Measurements from ENCODE around the gene ZNF260.

ZNF260 gene

GRCh38 chr19:36527341-36527740 is 730 bp downstream of the ZNF260 start:
- no peaks in the 10 kb centered on the region for H3K27me3 ChIP-seq (ENCODE audit: insufficient read depth, low read length, poor library complexity)
- peak overlapping the region; percentile 100 for H3K9ac ChIP-seq (ENCODE audit: low read length)
- no peak overlapping the region for H2BK120ac ChIP-seq (ENCODE audit: low read depth, low read length)
- no peak overlapping the region for H2AK5ac ChIP-seq (ENCODE audit: low read length)
- no CpG with 5 or more reads among the region's 5 CpGs for WGBS (ENCODE audit: extremely low coverage, insufficient coverage, low lambda C conversion rate)
- peak overlapping the region; percentile 80 for H3K56ac ChIP-seq (ENCODE audit: low read length)
- H4K8ac ChIP-seq (ENCODE audit: low read depth, low read length), result no peak overlapping the region
- H2BK5ac ChIP-seq (ENCODE audit: low read length), result no peak overlapping the region
- peaks cover 6% of the 10 kb centered on the region for H3K36me3 ChIP-seq (ENCODE audit: control insufficient read depth, insufficient read depth, low read length)
- no peak overlapping the region for H4K5ac ChIP-seq (ENCODE audit: low read length)
- peaks cover 7% of the 10 kb centered on the region for H3K79me1 ChIP-seq (ENCODE audit: low read length)
- H3K18ac ChIP-seq (ENCODE audit: low read length), result no peak overlapping the region
- H3K27ac ChIP-seq (ENCODE audit: low read depth, low read length), result no peak overlapping the region
- peaks cover 35% of the 10 kb centered on the region for H3K79me2 ChIP-seq (ENCODE audit: control insufficient read depth, insufficient read depth, low read length)
- H3K4ac ChIP-seq (ENCODE audit: low read depth, low read length), result no peak overlapping the region
- H2BK15ac ChIP-seq (replicated peaks; ENCODE audit: low read depth), result no peak overlapping the region
- peak overlapping the region; percentile 56 for H3K4me2 ChIP-seq (ENCODE audit: low read length)
- H3K23ac ChIP-seq (ENCODE audit: low read length), result no peak overlapping the region
- peak; percentile 30 for DNase-seq
- H3K4me3 ChIP-seq (ENCODE audit: low read length), result peak overlapping the region; percentile 98
- peaks cover 4% of the 10 kb centered on the region for H3K4me1 ChIP-seq (ENCODE audit: control insufficient read depth, low read depth, low read length)

- Histone ChIP-seq H3K4me1 (ENCODE audit: control insufficient read depth, low read depth, low read length) (peaks cover 4% of the 10 kb centered on the region), H3K18ac (ENCODE audit: low read length) (no peak overlapping the region), H3K27me3 (ENCODE audit: insufficient read depth, low read length, poor library complexity) (no peaks in the 10 kb centered on the region), H4K5ac (ENCODE audit: low read length) (no peak overlapping the region), H3K9ac (ENCODE audit: low read length) (peak overlapping the region; percentile 18), H3K4me3 (ENCODE audit: low read length) (peak overlapping the region; percentile 5), H2BK15ac (replicated peaks; ENCODE audit: low read depth) (no peak overlapping the region), H2BK120ac (ENCODE audit: low read depth, low read length) (no peak overlapping the region), H3K27ac (ENCODE audit: low read depth, low read length) (no peak overlapping the region), H2AK5ac (ENCODE audit: low read length) (no peak overlapping the region), H3K36me3 (ENCODE audit: control insufficient read depth, insufficient read depth, low read length) (peaks cover 6% of the 10 kb centered on the region), H3K79me2 (ENCODE audit: control insufficient read depth, insufficient read depth, low read length) (peaks cover 38% of the 10 kb centered on the region), H3K4ac (ENCODE audit: low read depth, low read length) (no peak overlapping the region), H3K23ac (ENCODE audit: low read length) (no peak overlapping the region), H3K79me1 (ENCODE audit: low read length) (peaks cover 7% of the 10 kb centered on the region), H4K8ac (ENCODE audit: low read depth, low read length) (no peak overlapping the region), H2BK5ac (ENCODE audit: low read length) (no peak overlapping the region), H3K4me2 (ENCODE audit: low read length) (peak overlapping the region; percentile 13), H3K56ac (ENCODE audit: low read length) (no peak overlapping the region)
- no peak for DNase-seq
- no CpG with 5 or more reads among the region's 5 CpGs for WGBS (ENCODE audit: extremely low coverage, insufficient coverage, low lambda C conversion rate)
Measured at GRCh38 chr19:36526581-36526980, 1.5 kb downstream of the ZNF260 start.

GRCh38 chr19:36524617-36525016 is 3.5 kb downstream of the ZNF260 start:
- Histone ChIP-seq H3K79me1 (ENCODE audit: low read length) (peaks cover 7% of the 10 kb centered on the region), H3K4me2 (ENCODE audit: low read length) (no peak overlapping the region), H2BK5ac (ENCODE audit: low read length) (no peak overlapping the region), H3K9ac (ENCODE audit: low read length) (no peak overlapping the region), H2AK5ac (ENCODE audit: low read length) (no peak overlapping the region), H4K8ac (ENCODE audit: low read depth, low read length) (no peak overlapping the region), H3K36me3 (ENCODE audit: control insufficient read depth, insufficient read depth, low read length) (peaks cover 6% of the 10 kb centered on the region), H2BK120ac (ENCODE audit: low read depth, low read length) (no peak overlapping the region), H3K4ac (ENCODE audit: low read depth, low read length) (no peak overlapping the region), H3K4me1 (ENCODE audit: control insufficient read depth, low read depth, low read length) (peaks cover 4% of the 10 kb centered on the region), H4K5ac (ENCODE audit: low read length) (no peak overlapping the region), H3K23ac (ENCODE audit: low read length) (no peak overlapping the region), H3K79me2 (ENCODE audit: control insufficient read depth, insufficient read depth, low read length) (peaks cover 40% of the 10 kb centered on the region), H2BK15ac (replicated peaks; ENCODE audit: low read depth) (no peak overlapping the region), H3K4me3 (ENCODE audit: low read length) (no peak overlapping the region), H3K27me3 (ENCODE audit: insufficient read depth, low read length, poor library complexity) (no peaks in the 10 kb centered on the region), H3K27ac (ENCODE audit: low read depth, low read length) (no peak overlapping the region), H3K18ac (ENCODE audit: low read length) (no peak overlapping the region), H3K56ac (ENCODE audit: low read length) (no peak overlapping the region)
- WGBS (ENCODE audit: extremely low coverage, insufficient coverage, low lambda C conversion rate), result no CpG with 5 or more reads among the region's 4 CpGs
- no peak for DNase-seq

GRCh38 chr19:36514012-36514612 is 14.0 kb downstream of the ZNF260 start:
- no peak overlapping the region for H2AK5ac ChIP-seq (ENCODE audit: low read length)
- no peak overlapping the region for H3K27ac ChIP-seq (ENCODE audit: low read depth, low read length)
- H4K5ac ChIP-seq (ENCODE audit: low read length), result no peak overlapping the region
- no peak overlapping the region for H3K23ac ChIP-seq (ENCODE audit: low read length)
- H3K4ac ChIP-seq (ENCODE audit: low read depth, low read length), result no peak overlapping the region
- H4K8ac ChIP-seq (ENCODE audit: low read depth, low read length), result no peak overlapping the region
- H3K4me3 ChIP-seq (ENCODE audit: low read length), result peak overlapping the region; percentile 46
- H3K27me3 ChIP-seq (ENCODE audit: insufficient read depth, low read length, poor library complexity), result no peaks in the 10 kb centered on the region
- WGBS (ENCODE audit: extremely low coverage, insufficient coverage, low lambda C conversion rate), result no CpG with 5 or more reads among the region's 2 CpGs
- H3K79me1 ChIP-seq (ENCODE audit: low read length), result peaks cover 2% of the 10 kb centered on the region
- no peak overlapping the region for H3K9ac ChIP-seq (ENCODE audit: low read length)
- no peak overlapping the region for H3K56ac ChIP-seq (ENCODE audit: low read length)
- H2BK5ac ChIP-seq (ENCODE audit: low read length), result no peak overlapping the region
- peaks cover 14% of the 10 kb centered on the region for H3K36me3 ChIP-seq (ENCODE audit: control insufficient read depth, insufficient read depth, low read length)
- no peaks in the 10 kb centered on the region for H3K79me2 ChIP-seq (ENCODE audit: control insufficient read depth, insufficient read depth, low read length)
- no peak overlapping the region for H2BK15ac ChIP-seq (replicated peaks; ENCODE audit: low read depth)
- DNase-seq, result peak; percentile 54
- no peaks in the 10 kb centered on the region for H3K4me1 ChIP-seq (ENCODE audit: control insufficient read depth, low read depth, low read length)
- H3K18ac ChIP-seq (ENCODE audit: low read length), result no peak overlapping the region
- H2BK120ac ChIP-seq (ENCODE audit: low read depth, low read length), result no peak overlapping the region
- H3K4me2 ChIP-seq (ENCODE audit: low read length), result no peak overlapping the region

- Histone ChIP-seq H2BK15ac (replicated peaks; ENCODE audit: low read depth) (no peak overlapping the region), H3K27me3 (ENCODE audit: insufficient read depth, low read length, poor library complexity) (no peaks in the 10 kb centered on the region), H3K23ac (ENCODE audit: low read length) (no peak overlapping the region), H3K18ac (ENCODE audit: low read length) (no peak overlapping the region), H3K4me3 (ENCODE audit: low read length) (no peak overlapping the region), H3K4me2 (ENCODE audit: low read length) (no peak overlapping the region), H3K36me3 (ENCODE audit: control insufficient read depth, insufficient read depth, low read length) (no peaks in the 10 kb centered on the region), H3K4me1 (ENCODE audit: control insufficient read depth, low read depth, low read length) (no peaks in the 10 kb centered on the region), H3K79me2 (ENCODE audit: control insufficient read depth, insufficient read depth, low read length) (no peaks in the 10 kb centered on the region), H3K56ac (ENCODE audit: low read length) (no peak overlapping the region), H2BK5ac (ENCODE audit: low read length) (no peak overlapping the region), H2AK5ac (ENCODE audit: low read length) (no peak overlapping the region), H3K27ac (ENCODE audit: low read depth, low read length) (no peak overlapping the region), H4K8ac (ENCODE audit: low read depth, low read length) (no peak overlapping the region), H3K4ac (ENCODE audit: low read depth, low read length) (no peak overlapping the region), H3K79me1 (ENCODE audit: low read length) (no peaks in the 10 kb centered on the region), H2BK120ac (ENCODE audit: low read depth, low read length) (no peak overlapping the region), H4K5ac (ENCODE audit: low read length) (no peak overlapping the region), H3K9ac (ENCODE audit: low read length) (no peak overlapping the region)
- DNase-seq, result peak; percentile 37
- no CpG with 5 or more reads among the region's 3 CpGs for WGBS (ENCODE audit: extremely low coverage, insufficient coverage, low lambda C conversion rate)
Measured at GRCh38 chr19:36508325-36508724, 19.7 kb downstream of the ZNF260 start.

GRCh38 chr19:36501973-36502372 is 26.1 kb downstream of the ZNF260 start:
- H4K8ac ChIP-seq (ENCODE audit: low read depth, low read length), result no peak overlapping the region
- no peak overlapping the region for H4K5ac ChIP-seq (ENCODE audit: low read length)
- no peak overlapping the region for H3K27ac ChIP-seq (ENCODE audit: low read depth, low read length)
- no peak overlapping the region for H3K4me2 ChIP-seq (ENCODE audit: low read length)
- no peaks in the 10 kb centered on the region for H3K79me1 ChIP-seq (ENCODE audit: low read length)
- H3K56ac ChIP-seq (ENCODE audit: low read length), result no peak overlapping the region
- H3K9ac ChIP-seq (ENCODE audit: low read length), result no peak overlapping the region
- no peak overlapping the region for H3K18ac ChIP-seq (ENCODE audit: low read length)
- H3K4me1 ChIP-seq (ENCODE audit: control insufficient read depth, low read depth, low read length), result no peaks in the 10 kb centered on the region
- H2BK120ac ChIP-seq (ENCODE audit: low read depth, low read length), result no peak overlapping the region
- H3K79me2 ChIP-seq (ENCODE audit: control insufficient read depth, insufficient read depth, low read length), result no peaks in the 10 kb centered on the region
- no CpG with 5 or more reads among the region's 5 CpGs for WGBS (ENCODE audit: extremely low coverage, insufficient coverage, low lambda C conversion rate)
- DNase-seq, result no peak
- H3K36me3 ChIP-seq (ENCODE audit: control insufficient read depth, insufficient read depth, low read length), result no peaks in the 10 kb centered on the region
- H2AK5ac ChIP-seq (ENCODE audit: low read length), result no peak overlapping the region
- no peak overlapping the region for H3K23ac ChIP-seq (ENCODE audit: low read length)
- no peaks in the 10 kb centered on the region for H3K27me3 ChIP-seq (ENCODE audit: insufficient read depth, low read length, poor library complexity)
- no peak overlapping the region for H2BK15ac ChIP-seq (replicated peaks; ENCODE audit: low read depth)
- no peak overlapping the region for H2BK5ac ChIP-seq (ENCODE audit: low read length)
- H3K4ac ChIP-seq (ENCODE audit: low read depth, low read length), result no peak overlapping the region
- no peak overlapping the region for H3K4me3 ChIP-seq (ENCODE audit: low read length)
